SK-N-MC (cell line): Measurements from ENCODE around the gene TNRC6C.

ENCODE experiments used
- EZH2 ChIP-seq: fragments of 200-600 bp; sonication (generic); IDR thresholded peaks from one replicate; pipeline ENCODE4 v1.6.1; 2017; ENCODE audit warnings: antibody characterized with exemption
- FOXP2 ChIP-seq: optimal IDR thresholded peaks from 2 replicates; pipeline ENCODE3; 2011; ENCODE audit warnings: mild to moderate bottlenecking, moderate library complexity; ENCODE audit not compliant: insufficient read depth; ENCODE audit errors: extremely low read length, control extremely low read depth
- POLR2AphosphoS5 ChIP-seq: IDR thresholded peaks from 2 replicates; pipeline ENCODE4 v1.6.1; 2012; ENCODE audit warnings: mild to moderate bottlenecking, low read depth, low read length, borderline replicate concordance

DNA sequence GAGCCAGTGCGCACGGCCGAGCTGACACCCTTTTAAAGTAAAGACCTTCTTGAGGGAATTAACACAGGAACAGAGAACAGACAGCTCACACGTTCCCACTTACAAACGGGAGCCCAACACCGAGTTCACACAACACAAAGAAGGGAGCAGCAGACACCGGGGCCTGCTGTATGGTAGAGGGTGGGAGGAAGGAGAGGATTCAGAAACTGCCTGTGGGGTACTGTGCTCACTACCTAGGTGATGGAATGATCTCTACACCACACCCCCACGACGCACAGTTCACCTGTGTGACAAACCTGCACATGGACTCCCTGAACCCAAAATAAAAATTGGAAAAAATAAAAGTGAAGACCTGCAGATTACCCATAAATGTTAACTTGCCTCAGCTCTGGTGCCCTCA is 137.6 kb downstream of the TNRC6C start:
- TF ChIP-seq EZH2: no peak
- TF ChIP-seq POLR2AphosphoS5: no peak
- TF ChIP-seq FOXP2: no peak
